ENCODE data around the gene OLA1.

Gene OLA1

DNA sequence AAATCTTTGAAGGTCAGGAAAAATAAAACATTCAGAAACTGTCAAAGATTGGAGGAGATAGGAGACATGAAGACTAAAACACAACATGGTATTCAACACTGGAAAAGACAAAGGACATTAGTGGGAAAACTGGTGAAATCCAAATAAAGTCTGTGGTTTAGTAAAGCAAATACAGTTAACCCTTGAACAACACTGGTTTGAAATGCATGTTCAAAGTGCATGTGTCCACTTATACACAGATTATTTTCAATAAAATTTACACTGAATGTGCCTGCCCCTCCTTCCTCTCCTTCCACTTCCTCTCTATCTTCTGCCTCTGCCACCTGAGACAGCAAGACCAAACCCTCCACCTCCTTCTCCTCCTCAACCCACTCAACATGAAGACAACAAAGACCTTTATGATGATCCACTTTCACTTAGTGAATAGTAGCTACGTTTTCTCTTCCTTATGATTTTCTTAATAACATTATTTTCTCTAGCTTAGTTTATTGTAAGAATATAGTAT lies 14.5 kb downstream of the OLA1 start:
- TF ChIP-seq, protein P1, sequence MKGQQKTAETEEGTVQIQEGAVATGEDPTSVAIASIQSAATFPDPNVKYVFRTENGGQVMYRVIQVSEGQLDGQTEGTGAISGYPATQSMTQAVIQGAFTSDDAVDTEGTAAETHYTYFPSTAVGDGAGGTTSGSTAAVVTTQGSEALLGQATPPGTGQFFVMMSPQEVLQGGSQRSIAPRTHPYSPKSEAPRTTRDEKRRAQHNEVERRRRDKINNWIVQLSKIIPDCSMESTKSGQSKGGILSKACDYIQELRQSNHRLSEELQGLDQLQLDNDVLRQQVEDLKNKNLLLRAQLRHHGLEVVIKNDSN (IDR thresholded peaks at IDR 0.05) = no peak

DNA sequence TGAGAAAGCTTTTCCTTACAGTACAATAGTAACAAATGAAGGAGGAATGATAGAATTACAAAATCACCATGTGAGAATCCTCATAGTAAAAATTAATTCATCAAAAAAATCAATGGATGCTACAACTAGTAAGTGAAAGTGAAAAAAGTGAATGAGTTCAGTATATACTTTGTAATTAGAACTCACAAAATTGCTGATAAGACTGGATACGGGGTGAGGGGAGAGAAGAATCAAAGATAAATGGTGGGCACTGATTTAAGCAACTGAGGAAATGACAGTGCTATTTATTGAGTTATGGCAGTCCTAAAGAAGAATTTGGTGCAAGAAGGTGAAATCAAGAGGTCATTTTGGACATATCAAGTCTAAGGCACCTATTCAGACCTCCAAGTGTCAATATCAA lies 20.6 kb downstream of the OLA1 start:
- TF ChIP-seq, protein P2, sequence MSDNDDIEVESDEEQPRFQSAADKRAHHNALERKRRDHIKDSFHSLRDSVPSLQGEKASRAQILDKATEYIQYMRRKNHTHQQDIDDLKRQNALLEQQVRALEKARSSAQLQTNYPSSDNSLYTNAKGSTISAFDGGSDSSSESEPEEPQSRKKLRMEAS (IDR thresholded peaks at IDR 0.05) = no peak
- TF ChIP-seq, protein P3, sequence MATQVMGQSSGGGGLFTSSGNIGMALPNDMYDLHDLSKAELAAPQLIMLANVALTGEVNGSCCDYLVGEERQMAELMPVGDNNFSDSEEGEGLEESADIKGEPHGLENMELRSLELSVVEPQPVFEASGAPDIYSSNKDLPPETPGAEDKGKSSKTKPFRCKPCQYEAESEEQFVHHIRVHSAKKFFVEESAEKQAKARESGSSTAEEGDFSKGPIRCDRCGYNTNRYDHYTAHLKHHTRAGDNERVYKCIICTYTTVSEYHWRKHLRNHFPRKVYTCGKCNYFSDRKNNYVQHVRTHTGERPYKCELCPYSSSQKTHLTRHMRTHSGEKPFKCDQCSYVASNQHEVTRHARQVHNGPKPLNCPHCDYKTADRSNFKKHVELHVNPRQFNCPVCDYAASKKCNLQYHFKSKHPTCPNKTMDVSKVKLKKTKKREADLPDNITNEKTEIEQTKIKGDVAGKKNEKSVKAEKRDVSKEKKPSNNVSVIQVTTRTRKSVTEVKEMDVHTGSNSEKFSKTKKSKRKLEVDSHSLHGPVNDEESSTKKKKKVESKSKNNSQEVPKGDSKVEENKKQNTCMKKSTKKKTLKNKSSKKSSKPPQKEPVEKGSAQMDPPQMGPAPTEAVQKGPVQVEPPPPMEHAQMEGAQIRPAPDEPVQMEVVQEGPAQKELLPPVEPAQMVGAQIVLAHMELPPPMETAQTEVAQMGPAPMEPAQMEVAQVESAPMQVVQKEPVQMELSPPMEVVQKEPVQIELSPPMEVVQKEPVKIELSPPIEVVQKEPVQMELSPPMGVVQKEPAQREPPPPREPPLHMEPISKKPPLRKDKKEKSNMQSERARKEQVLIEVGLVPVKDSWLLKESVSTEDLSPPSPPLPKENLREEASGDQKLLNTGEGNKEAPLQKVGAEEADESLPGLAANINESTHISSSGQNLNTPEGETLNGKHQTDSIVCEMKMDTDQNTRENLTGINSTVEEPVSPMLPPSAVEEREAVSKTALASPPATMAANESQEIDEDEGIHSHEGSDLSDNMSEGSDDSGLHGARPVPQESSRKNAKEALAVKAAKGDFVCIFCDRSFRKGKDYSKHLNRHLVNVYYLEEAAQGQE (IDR thresholded peaks at IDR 0.05; ENCODE audit: low read depth) = no peak
- TF ChIP-seq TCF12 (IDR thresholded peaks at IDR 0.05; ENCODE audit: low read depth) (no peak), TAF1 (IDR thresholded peaks at IDR 0.05; ENCODE audit: low read depth) (no peak), FOXM1 (IDR thresholded peaks at IDR 0.05; ENCODE audit: borderline replicate concordance, low read depth) (no peak), RAD21 (IDR thresholded peaks at IDR 0.05; ENCODE audit: low read depth) (no peak), CEBPB (IDR thresholded peaks at IDR 0.05) (no peak), TEAD4 (IDR thresholded peaks at IDR 0.05) (no peak)
- TF ChIP-seq, protein P1 (IDR thresholded peaks at IDR 0.05) = no peak

DNA sequence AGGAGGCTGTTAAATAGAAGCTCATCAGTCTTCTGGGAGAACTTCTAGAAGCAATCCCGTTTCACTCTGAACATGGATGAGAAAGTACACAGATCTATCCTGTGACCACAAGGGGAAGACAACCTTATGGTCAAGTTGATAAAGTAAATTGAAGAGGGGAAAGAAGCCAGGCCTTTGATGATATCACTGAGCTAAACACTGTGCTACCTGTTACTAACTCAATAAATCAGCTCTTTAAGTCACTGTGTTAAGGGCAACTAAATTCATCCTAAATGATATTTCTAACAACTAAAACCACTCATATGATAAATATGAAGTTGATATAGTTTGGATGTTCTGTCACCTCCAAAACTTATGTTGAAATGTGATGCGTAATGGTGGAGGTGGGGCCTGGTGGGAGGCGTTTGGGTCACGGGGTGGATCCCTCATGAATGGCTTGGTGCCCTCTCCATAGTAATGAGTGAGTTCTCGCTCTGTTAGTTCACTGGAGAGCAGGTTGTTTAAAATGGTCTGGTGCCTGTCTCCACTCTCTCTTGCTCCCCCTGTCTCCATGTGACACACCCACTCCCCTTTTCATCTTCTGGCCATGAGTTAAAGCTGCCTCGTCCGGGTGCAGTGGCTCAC lies 23.6 kb downstream of the OLA1 start:
- TF ChIP-seq CEBPB (IDR thresholded peaks at IDR 0.05) (no peak), FOXM1 (IDR thresholded peaks at IDR 0.05; ENCODE audit: borderline replicate concordance, low read depth) (no peak), NFIC (IDR thresholded peaks at IDR 0.05) (no peak), EGR1 (IDR thresholded peaks at IDR 0.05) (no peak), EP300 (IDR thresholded peaks at IDR 0.05; ENCODE audit: borderline replicate concordance) (no peak), TAF1 (IDR thresholded peaks at IDR 0.05; ENCODE audit: low read depth) (no peak), YY1 (IDR thresholded peaks at IDR 0.05; ENCODE audit: low read depth) (no peak), TCF12 (IDR thresholded peaks at IDR 0.05; ENCODE audit: low read depth) (no peak), ZBTB7A (IDR thresholded peaks at IDR 0.05; ENCODE audit: low read depth) (no peak), CREB1 (IDR thresholded peaks at IDR 0.05; ENCODE audit: low read depth) (no peak), RAD21 (IDR thresholded peaks at IDR 0.05; ENCODE audit: low read depth) (no peak), TEAD4 (IDR thresholded peaks at IDR 0.05) (no peak)
- TF ChIP-seq, protein P3 (IDR thresholded peaks at IDR 0.05; ENCODE audit: low read depth) = no peak
- TF ChIP-seq, protein P2 (IDR thresholded peaks at IDR 0.05) = no peak
- TF ChIP-seq, protein P1 (IDR thresholded peaks at IDR 0.05) = no peak

DNA sequence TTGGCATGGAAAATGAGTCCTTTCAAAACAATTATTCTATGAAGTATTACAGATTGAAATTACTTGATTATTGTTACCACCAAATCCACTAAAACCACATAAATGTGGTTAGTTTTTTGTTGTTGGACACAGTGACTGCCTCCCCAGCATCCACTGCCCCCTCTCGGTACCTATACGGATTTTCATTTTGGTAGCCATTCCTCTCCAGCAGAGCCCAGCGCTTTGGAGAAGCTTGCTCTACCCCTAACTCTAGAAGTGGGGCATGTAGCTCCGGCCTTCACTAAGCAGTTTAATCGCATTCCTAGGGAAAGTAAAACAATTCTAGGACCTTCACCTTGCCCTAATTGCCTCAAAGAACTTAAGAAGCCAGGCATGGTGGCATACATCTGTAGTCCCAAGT lies 24.2 kb downstream of the OLA1 start:
- TF ChIP-seq EGR1 (IDR thresholded peaks at IDR 0.05) = no peak
- TF ChIP-seq NFIC (IDR thresholded peaks at IDR 0.05) = no peak
- TF ChIP-seq, protein P3 (IDR thresholded peaks at IDR 0.05; ENCODE audit: low read depth) = no peak
- TF ChIP-seq RAD21 (IDR thresholded peaks at IDR 0.05; ENCODE audit: low read depth) = no peak
- no peak for TF ChIP-seq FOXM1 (IDR thresholded peaks at IDR 0.05; ENCODE audit: borderline replicate concordance, low read depth)
- TF ChIP-seq TEAD4 (IDR thresholded peaks at IDR 0.05) = no peak
- TF ChIP-seq CREB1 (IDR thresholded peaks at IDR 0.05; ENCODE audit: low read depth) = no peak
- no peak for TF ChIP-seq YY1 (IDR thresholded peaks at IDR 0.05; ENCODE audit: low read depth)
- no peak for TF ChIP-seq EP300 (IDR thresholded peaks at IDR 0.05; ENCODE audit: borderline replicate concordance)
- TF ChIP-seq TAF1 (IDR thresholded peaks at IDR 0.05; ENCODE audit: low read depth) = no peak
- TF ChIP-seq, protein P1 (IDR thresholded peaks at IDR 0.05) = no peak
- TF ChIP-seq ZBTB7A (IDR thresholded peaks at IDR 0.05; ENCODE audit: low read depth) = no peak
- no peak for TF ChIP-seq CEBPB (IDR thresholded peaks at IDR 0.05)
